A549 treated with CORT108297 at 1 μM for 4 hours (cell line): Measurements from ENCODE around the gene SYNE4. TPM values are rescaled to one million over a fixed set of nuclear protein-coding genes. Genes with fewer than 3 reads are reported as not detected.

Source experiments
- total RNA-seq: library from RNA; stranded (reverse); fragments of 200-300 nt; extraction: Qiagen RNA extraction; gene quantifications from 5 replicates; pipeline ENCODE4 v1.2.3, GENCODE V29; 2022

Gene SYNE4, protein sequence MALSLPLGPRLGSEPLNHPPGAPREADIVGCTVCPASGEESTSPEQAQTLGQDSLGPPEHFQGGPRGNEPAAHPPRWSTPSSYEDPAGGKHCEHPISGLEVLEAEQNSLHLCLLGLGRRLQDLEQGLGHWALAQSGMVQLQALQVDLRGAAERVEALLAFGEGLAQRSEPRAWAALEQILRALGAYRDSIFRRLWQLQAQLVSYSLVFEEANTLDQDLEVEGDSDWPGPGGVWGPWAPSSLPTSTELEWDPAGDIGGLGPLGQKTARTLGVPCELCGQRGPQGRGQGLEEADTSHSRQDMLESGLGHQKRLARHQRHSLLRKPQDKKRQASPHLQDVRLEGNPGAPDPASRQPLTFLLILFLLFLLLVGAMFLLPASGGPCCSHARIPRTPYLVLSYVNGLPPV
- total RNA-seq = 0.10 to 0.50 TPM (median 0.33 TPM) in 5 replicates

DNA sequence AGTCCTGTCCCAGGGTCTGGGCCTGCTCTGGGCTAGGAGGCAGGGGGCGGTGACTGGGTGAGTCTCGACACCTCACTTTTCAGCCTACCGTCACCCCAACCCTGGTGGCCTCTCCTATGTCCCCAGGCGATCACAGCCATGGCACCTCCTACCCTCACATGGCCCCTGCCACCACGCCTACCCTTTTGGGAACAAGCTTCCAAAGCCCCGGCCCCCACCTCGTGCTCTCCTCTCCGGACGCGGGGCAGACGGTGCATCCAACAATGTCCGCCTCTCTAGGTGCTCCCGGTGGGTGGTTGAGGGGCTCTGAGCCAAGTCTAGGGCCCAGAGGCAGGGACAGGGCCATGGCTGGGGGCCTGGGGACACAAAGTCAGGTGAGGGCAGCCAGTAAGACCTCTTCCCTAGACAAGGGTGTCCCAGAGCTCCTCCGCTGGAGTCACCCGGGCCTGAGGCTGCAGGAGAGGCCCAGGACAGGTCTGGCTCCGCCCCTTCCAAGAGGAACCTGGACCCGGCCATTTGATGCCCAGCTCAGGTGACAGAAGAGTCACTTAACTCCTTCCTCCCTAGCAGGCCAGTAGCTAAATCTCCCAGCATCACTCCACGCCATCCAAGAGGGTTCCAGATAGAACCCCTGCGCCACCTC lies at the start of gene SYNE4:
Gene SYNE4 (minus strand): TSS at position 478 of the 643 bp plus-strand sequence. CDS start 132 bp downstream, at position 346.

DNA sequence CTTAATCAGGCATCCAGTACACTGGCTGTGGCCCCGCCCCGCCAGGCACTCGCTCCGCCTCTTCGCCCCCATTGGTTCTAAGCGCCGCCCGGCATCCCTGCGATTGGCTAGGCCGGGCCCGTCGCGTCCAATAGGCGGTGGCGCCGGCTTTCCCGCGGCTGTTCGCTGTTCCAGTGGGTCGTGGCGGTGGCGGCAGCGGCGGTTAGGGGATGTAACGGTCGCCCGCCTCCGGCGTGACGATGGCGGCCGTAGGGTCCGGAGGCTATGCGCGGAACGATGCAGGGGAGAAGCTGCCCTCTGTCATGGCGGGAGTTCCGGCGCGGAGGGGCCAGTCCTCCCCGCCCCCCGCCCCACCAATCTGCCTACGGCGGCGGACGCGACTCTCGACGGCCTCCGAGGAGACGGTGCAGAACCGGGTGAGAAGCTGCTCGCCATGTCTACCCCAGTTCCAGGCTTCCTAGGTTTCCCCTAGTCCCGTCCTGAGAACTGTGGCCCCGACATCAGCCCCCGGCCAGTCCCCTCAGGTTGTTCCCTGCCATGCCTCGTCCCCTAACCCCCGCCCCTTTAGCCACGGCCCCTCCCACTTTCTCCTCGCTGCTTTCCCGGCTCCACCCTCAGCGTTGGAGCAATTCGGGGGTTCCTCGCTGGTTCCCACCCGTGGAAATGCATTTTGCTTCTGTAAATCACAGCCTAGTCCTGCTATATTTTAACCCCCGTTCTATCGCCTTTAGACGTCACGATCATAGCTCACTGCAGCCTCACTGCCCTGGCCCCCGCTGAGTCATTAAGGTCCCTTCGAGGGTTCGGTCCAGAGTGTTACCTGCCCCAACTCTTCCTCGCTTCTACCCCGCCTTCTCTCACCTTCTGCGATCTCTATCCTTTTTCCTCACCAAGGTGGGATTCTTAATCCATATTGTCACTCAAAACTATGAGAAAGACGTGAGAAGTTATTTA lies 46.4 kb upstream of the SYNE4 start, which contains the start of gene WDR62:
Gene WDR62 (plus strand): TSS at position 165 of the 954 bp plus-strand sequence. CDS start 75 bp downstream, at position 240.

DNA sequence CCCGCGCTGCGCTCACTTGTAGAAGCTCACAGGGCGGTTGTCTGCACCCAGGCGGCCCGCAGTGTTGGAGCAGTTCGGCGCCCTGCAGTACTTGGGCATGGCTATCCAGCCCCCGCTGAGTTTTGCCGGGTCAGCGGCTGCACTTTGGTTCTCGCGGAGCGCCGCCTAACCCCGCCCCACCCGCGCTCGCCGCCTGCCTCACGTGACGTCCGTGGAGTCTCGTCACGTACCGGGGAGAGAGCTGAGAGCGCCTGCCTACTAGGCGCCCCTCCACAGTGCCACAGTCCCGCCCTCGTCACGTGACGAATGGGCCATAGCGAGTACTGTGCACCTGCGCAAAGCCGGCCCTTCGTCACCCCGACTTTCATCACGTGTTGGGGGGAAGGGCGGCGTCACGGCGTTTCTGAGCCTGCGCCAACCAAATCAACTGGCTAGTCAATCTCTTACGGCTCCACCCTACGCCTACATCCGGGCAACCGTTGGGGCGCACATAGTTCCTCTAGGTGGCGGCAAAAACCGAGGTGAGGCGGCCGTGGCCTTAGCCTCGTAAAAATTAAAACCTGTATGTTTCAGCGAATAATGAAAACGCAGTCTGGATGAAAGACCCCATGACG lies 45.6 kb upstream of the SYNE4 start, which contains the start of gene THAP8:
Gene THAP8 (minus strand): TSS at position 167 of the 614 bp plus-strand sequence. CDS start 68 bp downstream, at position 99.

GRCh38 chr19:36032251-36033104 lies 23.9 kb upstream of the SYNE4 start, which contains the start of gene CLIP3:
Gene CLIP3 (minus strand): TSS chr19:36032873. CDS start chr19:36032357, 516 bp downstream.

DNA sequence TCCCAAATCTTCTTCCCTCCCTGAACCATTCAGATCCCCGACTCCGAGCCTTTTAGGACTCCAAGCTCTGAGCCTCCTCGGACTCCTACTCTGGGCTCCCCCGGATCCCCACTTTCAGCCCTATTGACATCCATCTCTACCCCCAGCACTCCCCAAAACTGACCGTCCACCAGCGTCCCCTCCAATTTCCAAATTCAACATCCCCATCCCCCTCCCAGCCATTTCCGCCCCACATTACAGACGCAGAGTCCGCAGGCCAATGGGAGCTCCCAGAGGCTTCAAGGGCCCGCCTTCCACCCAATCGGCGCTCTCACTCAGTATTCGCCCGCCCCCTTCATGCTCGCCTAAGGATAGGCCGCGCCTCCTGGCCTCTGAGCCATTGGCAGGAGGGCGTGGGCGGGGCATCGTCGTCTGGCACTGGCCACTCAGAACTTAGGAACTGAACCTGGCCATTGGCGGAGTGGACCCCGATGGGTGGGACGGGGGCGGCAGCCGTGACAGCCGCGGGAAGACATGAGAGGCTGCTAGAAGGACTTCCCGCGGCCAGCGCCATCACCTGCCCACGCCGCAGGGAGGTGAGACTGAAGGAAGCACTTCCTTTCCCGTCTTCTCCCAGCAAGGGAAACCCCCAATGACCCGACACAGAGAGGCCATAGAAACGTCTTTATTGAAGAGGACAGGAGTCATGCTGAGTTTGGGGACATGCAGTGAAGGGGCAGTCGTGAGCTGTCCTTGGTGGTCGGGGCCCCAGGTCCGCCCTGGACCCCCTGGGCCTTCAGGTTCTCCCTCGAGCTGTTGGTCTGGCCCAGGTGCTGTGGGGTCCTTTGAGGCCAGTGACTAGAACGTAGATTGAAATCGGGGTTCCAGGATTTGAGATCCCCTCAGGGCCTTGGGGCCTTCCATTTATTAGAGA lies 5.7 kb upstream of the SYNE4 start, which contains the start of gene ALKBH6:
Gene ALKBH6 (minus strand): TSS at position 202 of the 913 bp plus-strand sequence. CDS start 816 bp downstream, outside the sequence.

GRCh38 chr19:35995048-35995993 lies 13.3 kb downstream of the SYNE4 start, which contains the start of gene SDHAF1:
Gene SDHAF1 (plus strand): TSS chr19:35995188. CDS start chr19:35995275, 87 bp downstream.

Other genes starting within 250 kb of the SYNE4 start
- 4.3 to 9.2 TPM (median 6.5 TPM) in 5 replicates for gene ARHGAP33, start 233.2 kb downstream of the SYNE4 start, total RNA-seq
- gene PRODH2, start 196.0 kb downstream of the SYNE4 start, total RNA-seq = 0.22 to 0.36 TPM (median 0.24 TPM) in 4 of 5 replicates, not detected in the other
- gene NPHS1, start 156.3 kb downstream of the SYNE4 start, total RNA-seq = 0.32 to 0.84 TPM (median 0.46 TPM) in 5 replicates
- 0.32 to 0.69 TPM (median 0.49 TPM) in 5 replicates for gene KIRREL2, start 151.9 kb downstream of the SYNE4 start, total RNA-seq
- gene APLP1, start 140.2 kb downstream of the SYNE4 start, total RNA-seq = 62.9 to 100 TPM (median 98.2 TPM) in 5 replicates
- 6.6 to 10.3 TPM (median 7.4 TPM) in 5 replicates for gene NFKBID, start 108.3 kb downstream of the SYNE4 start, total RNA-seq
- 0.28 to 0.76 TPM (median 0.62 TPM) in 4 of 5 replicates, not detected in the other for gene HCST, start 106.3 kb downstream of the SYNE4 start, total RNA-seq
- gene TYROBP, start 100.5 kb downstream of the SYNE4 start, total RNA-seq = not detected in 5 replicates
- 15.6 to 25.9 TPM (median 22.3 TPM) in 5 replicates for gene LRFN3, start 72.4 kb downstream of the SYNE4 start, total RNA-seq
- gene SDHAF1, start 13.6 kb downstream of the SYNE4 start, total RNA-seq = 28.9 to 53.3 TPM (median 48.7 TPM) in 5 replicates
- gene ALKBH6, start 5.4 kb upstream of the SYNE4 start, total RNA-seq = 24.0 to 27.0 TPM (median 26.6 TPM) in 5 replicates
- 0.68 to 1.1 TPM (median 0.92 TPM) in 5 replicates for gene CLIP3, start 24.1 kb upstream of the SYNE4 start, total RNA-seq
- gene THAP8, start 45.5 kb upstream of the SYNE4 start, total RNA-seq = 5.2 to 8.2 TPM (median 7.8 TPM) in 5 replicates
- gene WDR62, start 46.1 kb upstream of the SYNE4 start, total RNA-seq = 19.8 to 31.7 TPM (median 27.4 TPM) in 5 replicates
- gene OVOL3, start 102.3 kb upstream of the SYNE4 start, total RNA-seq = 0.15 to 0.74 TPM (median 0.38 TPM) in 4 of 5 replicates, not detected in the other
- 244 to 270 TPM (median 252 TPM) in 5 replicates for gene POLR2I, start 106.1 kb upstream of the SYNE4 start, total RNA-seq
- 409 to 569 TPM (median 558 TPM) in 5 replicates for gene TBCB, start 106.7 kb upstream of the SYNE4 start, total RNA-seq
- 1,500 to 2,226 TPM (median 2,198 TPM) in 5 replicates for gene CAPNS1, start 131.3 kb upstream of the SYNE4 start, total RNA-seq
- not detected in 5 replicates for gene COX7A1, start 143.6 kb upstream of the SYNE4 start, total RNA-seq
- gene ZNF565, start 205.9 kb upstream of the SYNE4 start, total RNA-seq = 3.6 to 4.5 TPM (median 3.9 TPM) in 5 replicates
- gene ZNF146, start 206.3 kb upstream of the SYNE4 start, total RNA-seq = 109 to 187 TPM (median 114 TPM) in 5 replicates